Renal cortex interstitium (tissue), 15 donors: ENCODE data around the gene BHLHE23. TPM values are rescaled to one million over a fixed set of nuclear protein-coding genes. Genes with fewer than 3 reads are reported as not detected.

Experiments
- DNase-seq, 11 donors: peaks; one replicate each; pipeline ENCODE4 v3.0.0-alpha.2; 2013; ENCODE audit warnings: low read depth in 9 of 11, low spot score in 4 of 11; ENCODE audit errors: extremely low read depth in 1 of 11
- long read RNA-seq, 16 experiments: transcript quantifications; one replicate each; lab custom pipeline, GENCODE V29; 2026
- polyA plus RNA-seq, 3 donors: library from polyadenylated mRNA; unstranded; fragments of 120-200 nt; gene quantifications; one replicate each; pipeline ENCODE4 v1.2.1, GENCODE V29; 2013; ENCODE audit not compliant: insufficient read length in 3 of 3

Gene BHLHE23
- under 1 TPM in 1 of 3 donors, not detected in 2; 0.09 TPM for polyA plus RNA-seq
- long read RNA-seq, donor 1: 0 reads
- long read RNA-seq, donor 2: 0 reads
- long read RNA-seq, donor 3: 0 reads
- long read RNA-seq, donor 4: 0 reads
- long read RNA-seq, donor 5: 0 reads
- long read RNA-seq, donor 6: 0 reads
- long read RNA-seq, donor 7: 0 reads
- long read RNA-seq, donor 8: 0 reads
- long read RNA-seq, donor 9: 0 reads
- long read RNA-seq, donor 10: 0 reads
- long read RNA-seq, donor 11: 0 reads
- long read RNA-seq, donor 12: 0 reads
- long read RNA-seq, donor 13: 0 reads
- long read RNA-seq, donor 14: 0 reads
- long read RNA-seq, donor 15: 0 reads
- long read RNA-seq, donor 16: 0 reads

- DNase-seq: no peak
These were observed at the start of gene BHLHE23 for GRCh38 chr20:63006540-63007359. Gene BHLHE23 (minus strand): TSS chr20:63006964. CDS start chr20:63006774, 190 bp downstream.

- DNase-seq: no peak
These were observed 48.9 kb upstream of the BHLHE23 start for GRCh38 chr20:63055575-63056235.

- no peak for DNase-seq
These were observed 48.0 kb upstream of the BHLHE23 start for GRCh38 chr20:63054681-63055240.

- DNase-seq: no peak
These were observed 47.3 kb upstream of the BHLHE23 start for GRCh38 chr20:63054103-63054474.

- DNase-seq: no peak
These were observed 46.8 kb upstream of the BHLHE23 start for GRCh38 chr20:63053432-63054102.

GRCh38 chr20:63052571-63053431 is 46.0 kb upstream of the BHLHE23 start:
- no peak for DNase-seq

- DNase-seq: no peak
These were observed 45.1 kb upstream of the BHLHE23 start for GRCh38 chr20:63051911-63052310.

GRCh38 chr20:63051186-63051860 is 44.6 kb upstream of the BHLHE23 start:
- no peak for DNase-seq

- no peak for DNase-seq
These were observed 43.6 kb upstream of the BHLHE23 start for GRCh38 chr20:63050406-63050805.

- DNase-seq: no peak
These were observed 42.9 kb upstream of the BHLHE23 start for GRCh38 chr20:63049561-63050221.

- no peak for DNase-seq
These were observed 42.4 kb upstream of the BHLHE23 start for GRCh38 chr20:63049191-63049518.

- DNase-seq: no peak
These were observed 41.9 kb upstream of the BHLHE23 start for GRCh38 chr20:63048516-63049190.

- DNase-seq: no peak
These were observed 41.2 kb upstream of the BHLHE23 start for GRCh38 chr20:63047946-63048345.

GRCh38 chr20:63047267-63047666 is 40.5 kb upstream of the BHLHE23 start:
- DNase-seq: no peak

- DNase-seq: no peak
These were observed 40.1 kb upstream of the BHLHE23 start for GRCh38 chr20:63046841-63047240.

- DNase-seq: no peak
These were observed 39.2 kb upstream of the BHLHE23 start for GRCh38 chr20:63045991-63046390.

GRCh38 chr20:63045401-63045800 is 38.6 kb upstream of the BHLHE23 start:
- DNase-seq: no peak
